GM10248 (cell line): ENCODE data around the gene BRDT.

Source experiments
- CTCF ChIA-PET: fragments of 300-600 bp; sonication (Branson Sonifier 250); formaldehyde crosslinking; extraction: SDS; loops from one replicate; lab custom pipeline; 2021; ENCODE audit warnings: antibody characterized with exemption; lab: Yijun Ruan, JAX
- POLR2A ChIA-PET: fragments of 350-650 bp; sonication (Branson Sonifier 250); formaldehyde crosslinking; extraction: SDS; loops from one replicate; lab custom pipeline; 2020; ENCODE audit warnings: antibody characterized with exemption; lab: Yijun Ruan, JAX
- DNase-seq: peaks from one replicate; pipeline ENCODE4 v3.0.0; 2012; ENCODE audit errors: extremely low spot score
- CTCF ChIP-seq: IDR thresholded peaks from 2 replicates; pipeline ENCODE4 v1.5.1; 2012; ENCODE audit warnings: mild to moderate bottlenecking, low read depth; ENCODE audit errors: extremely low read depth, missing control alignments, control extremely low read depth

The BRDT gene

GRCh38 chr1:91937613-91938012, 11.6 kb upstream of the BRDT start:
- CTCF ChIA-PET: interaction anchor here (3.8 kb wide), 1 partner anchor 9 kb away, joined by 16 read pairs; no protein-coding TSS in a partner anchor

GRCh38 chr1:91940496-91940895, 8.7 kb upstream of the BRDT start:
- no peak for TF ChIP-seq CTCF
- no peak for DNase-seq
- ChIA-PET POLR2A (no interaction called here), CTCF (interaction anchor here (1.3 to 3.8 kb wide), 2 partner anchors 12 to 658 kb away, joined by 3 to 16 read pairs; no protein-coding TSS in a partner anchor)

More at GRCh38 chr1:91937613-91938012, 11.6 kb upstream of the BRDT start:
- DNase-seq: no peak
- TF ChIP-seq CTCF: no peak
- POLR2A ChIA-PET: no interaction called here

GRCh38 chr1:91944087-91944486, 5.1 kb upstream of the BRDT start:
- no peak for DNase-seq
- ChIA-PET POLR2A (no interaction called here), CTCF (no interaction called here)
- no peak for TF ChIP-seq CTCF

- no peak for DNase-seq
- CTCF ChIA-PET: interaction anchor here (1.0 to 1.1 kb wide), 2 partner anchors 9 to 11 kb away, joined by 3 to 4 read pairs; no protein-coding TSS in a partner anchor
- POLR2A ChIA-PET: no interaction called here
- TF ChIP-seq CTCF: no peak
Measured at GRCh38 chr1:91948097-91948496, 1.1 kb upstream of the BRDT start.

GRCh38 chr1:91948501-91949355, 473 bp upstream of the BRDT start:
- POLR2A ChIA-PET: no interaction called here
- CTCF ChIA-PET: interaction anchor here (1.0 kb wide), 1 partner anchor 10 kb away, joined by 4 read pairs; no protein-coding TSS in a partner anchor

GRCh38 chr1:91952187-91952586, 3.0 kb downstream of the BRDT start:
- no peak for TF ChIP-seq CTCF
- ChIA-PET POLR2A (no interaction called here), CTCF (no interaction called here)
- no peak for DNase-seq

More at GRCh38 chr1:91948501-91949355, 473 bp upstream of the BRDT start:
- no peak for TF ChIP-seq CTCF
- DNase-seq: no peak
